Hepatic stellate cell (primary cell): ENCODE data around the gene SLC29A2.
A peak's percentile ranks its signal among the peaks of the same experiment; 100 is the strongest.

Experiments used
- DNase-seq: peaks from one replicate; pipeline ENCODE4 v3.0.0; 2011; ENCODE audit warnings: low spot score

The SLC29A2 gene

DNA sequence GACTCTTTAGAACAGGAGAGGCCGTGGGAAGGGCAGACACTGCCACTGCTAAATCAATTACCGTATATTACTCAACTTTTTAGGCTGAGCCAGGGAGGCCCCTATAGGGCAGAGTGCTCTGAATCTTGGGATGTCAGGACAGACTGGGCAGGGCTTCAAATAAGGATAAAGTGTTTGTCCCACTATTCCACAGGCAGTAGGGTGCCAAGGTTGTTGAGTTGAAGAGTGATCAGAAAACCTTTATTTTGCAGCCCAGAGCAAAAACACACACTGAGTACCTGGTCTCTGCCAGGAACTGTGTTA lies 22.5 kb downstream of the SLC29A2 start:
- no peak for DNase-seq

DNA sequence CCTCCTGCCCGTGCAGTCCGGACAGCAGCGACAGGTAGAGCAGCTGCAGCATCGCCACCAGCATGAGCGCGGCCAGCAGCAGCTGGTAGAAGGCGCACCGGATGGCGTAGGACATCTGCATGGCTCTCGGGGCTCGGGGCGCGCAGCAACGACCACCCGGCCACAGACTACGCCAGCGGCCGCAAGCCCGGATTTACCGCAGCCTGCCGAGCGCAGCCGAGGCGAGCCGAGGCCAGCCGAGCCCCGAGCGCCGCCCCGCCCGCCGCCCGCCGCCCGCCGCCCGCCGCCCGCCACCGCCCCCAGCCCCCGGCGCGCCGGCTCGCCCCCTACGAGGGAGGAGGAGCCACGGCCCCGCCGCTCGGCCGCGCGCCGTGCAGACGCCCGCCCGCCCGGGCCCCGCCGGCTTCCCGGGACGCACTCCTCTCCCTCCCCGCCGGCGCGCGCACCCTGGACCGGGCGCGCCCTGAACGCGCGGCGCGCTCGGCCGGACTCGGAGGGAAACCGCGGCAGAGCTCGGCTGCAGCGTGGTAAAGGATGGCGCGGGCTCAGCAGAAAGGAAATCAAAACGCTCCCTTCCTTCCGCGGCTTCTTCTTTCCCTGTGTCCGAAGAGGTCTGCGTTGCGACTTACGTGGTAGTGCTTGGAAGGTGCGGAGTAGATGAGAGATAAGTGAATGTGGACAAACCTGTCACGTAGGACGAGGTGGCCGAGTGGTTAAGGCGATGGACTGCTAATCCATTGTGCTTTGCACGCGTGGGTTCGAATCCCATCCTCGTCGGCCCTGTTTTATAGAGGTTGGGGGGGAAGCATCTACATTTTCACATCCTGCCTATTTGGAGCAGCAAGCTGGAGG lies 23.9 kb downstream of the SLC29A2 start, which contains the start of gene B4GAT1:
B4GAT1 (minus strand) TSS at position 205 of the 852 bp plus-strand sequence; CDS start at position 121, 84 bp downstream.
- DNase-seq, result peak; percentile 83

GRCh38 chr11:66346476-66347424 lies 24.8 kb downstream of the SLC29A2 start:
- DNase-seq, result no peak

- DNase-seq, result no peak
These were observed 26.3 kb downstream of the SLC29A2 start for GRCh38 chr11:66345316-66345649.

- peak; percentile 96 for DNase-seq
These were observed 26.8 kb downstream of the SLC29A2 start, which contains the start of gene BRMS1 for GRCh38 chr11:66344550-66345315. Gene BRMS1 (minus strand): TSS chr11:66345104. CDS start chr11:66342234, 2,870 bp downstream.

- DNase-seq, result no peak
These were observed 28.4 kb downstream of the SLC29A2 start for GRCh38 chr11:66343176-66343575.

- DNase-seq, result no peak
These were observed 29.9 kb downstream of the SLC29A2 start for GRCh38 chr11:66341502-66342126.

DNA sequence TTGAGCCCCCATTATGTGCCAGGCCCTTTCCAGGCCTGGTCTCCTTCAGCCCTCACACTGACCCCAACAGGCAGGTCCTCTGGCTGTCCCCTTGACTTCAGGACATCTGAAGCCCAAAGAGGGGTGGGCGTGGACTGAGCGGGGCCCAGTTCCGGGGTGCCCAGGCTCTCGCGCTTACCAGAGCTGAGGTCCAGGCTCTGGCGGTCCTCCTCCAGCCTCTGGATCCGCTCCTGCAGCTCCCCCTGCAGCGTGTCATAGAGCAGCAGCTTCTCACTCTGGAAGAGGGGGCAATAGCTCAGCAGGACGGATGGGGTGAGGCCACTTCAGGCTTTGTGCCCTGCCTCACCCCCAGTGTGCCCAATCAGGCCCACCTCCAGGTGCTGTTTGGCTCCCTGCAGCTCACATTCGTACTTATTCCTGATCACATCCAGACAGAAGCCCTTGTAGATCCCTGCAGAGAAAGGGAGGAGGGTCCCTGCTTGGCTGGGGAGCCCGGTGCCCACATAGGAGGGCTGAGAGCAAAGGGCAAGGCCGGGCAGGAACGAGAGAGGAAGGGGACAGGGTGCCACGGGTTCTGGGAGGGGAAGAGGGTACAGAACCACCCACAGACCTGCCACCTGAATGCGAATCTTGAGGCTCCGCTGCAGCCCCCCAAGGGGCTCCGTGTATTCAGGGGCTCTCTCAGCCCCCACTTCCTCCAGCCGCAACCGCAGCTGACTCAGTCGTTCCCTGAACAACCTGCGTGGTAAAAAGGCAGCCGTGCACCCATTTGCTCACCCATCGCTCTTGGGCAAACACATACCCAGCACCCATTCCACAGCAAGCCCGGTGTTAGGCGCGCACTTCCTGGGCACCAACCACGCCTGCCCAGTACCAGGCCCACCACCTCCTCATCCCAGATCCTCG lies 30.7 kb downstream of the SLC29A2 start:
- no peak for DNase-seq

- no peak for DNase-seq
These were observed 31.7 kb downstream of the SLC29A2 start for GRCh38 chr11:66339686-66340483.

DNA sequence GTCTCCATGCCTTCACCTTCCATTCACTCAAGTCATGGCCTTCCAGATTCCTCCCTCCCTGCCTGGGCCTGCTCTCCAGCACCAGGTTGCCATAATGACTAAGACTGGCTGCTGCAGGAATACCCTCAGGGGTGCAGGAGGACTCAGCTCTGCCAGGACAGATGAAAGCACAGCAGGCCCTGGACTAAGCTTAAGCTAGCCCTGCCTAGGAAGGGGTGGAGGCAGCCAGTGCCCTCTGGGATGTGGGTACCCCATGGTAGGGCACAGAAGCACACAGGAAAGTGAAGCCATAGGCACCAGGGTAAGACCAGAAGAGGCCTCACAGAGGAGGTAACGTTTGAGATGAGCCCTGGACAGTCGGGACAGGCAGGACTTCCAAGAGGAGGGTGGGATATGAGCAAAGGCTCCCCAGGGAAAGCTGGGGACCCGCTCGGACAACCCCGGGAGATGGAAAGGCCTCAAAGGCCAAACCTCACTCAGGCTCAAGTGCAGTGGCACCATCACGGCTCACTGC lies 32.3 kb downstream of the SLC29A2 start:
- no peak for DNase-seq

DNA sequence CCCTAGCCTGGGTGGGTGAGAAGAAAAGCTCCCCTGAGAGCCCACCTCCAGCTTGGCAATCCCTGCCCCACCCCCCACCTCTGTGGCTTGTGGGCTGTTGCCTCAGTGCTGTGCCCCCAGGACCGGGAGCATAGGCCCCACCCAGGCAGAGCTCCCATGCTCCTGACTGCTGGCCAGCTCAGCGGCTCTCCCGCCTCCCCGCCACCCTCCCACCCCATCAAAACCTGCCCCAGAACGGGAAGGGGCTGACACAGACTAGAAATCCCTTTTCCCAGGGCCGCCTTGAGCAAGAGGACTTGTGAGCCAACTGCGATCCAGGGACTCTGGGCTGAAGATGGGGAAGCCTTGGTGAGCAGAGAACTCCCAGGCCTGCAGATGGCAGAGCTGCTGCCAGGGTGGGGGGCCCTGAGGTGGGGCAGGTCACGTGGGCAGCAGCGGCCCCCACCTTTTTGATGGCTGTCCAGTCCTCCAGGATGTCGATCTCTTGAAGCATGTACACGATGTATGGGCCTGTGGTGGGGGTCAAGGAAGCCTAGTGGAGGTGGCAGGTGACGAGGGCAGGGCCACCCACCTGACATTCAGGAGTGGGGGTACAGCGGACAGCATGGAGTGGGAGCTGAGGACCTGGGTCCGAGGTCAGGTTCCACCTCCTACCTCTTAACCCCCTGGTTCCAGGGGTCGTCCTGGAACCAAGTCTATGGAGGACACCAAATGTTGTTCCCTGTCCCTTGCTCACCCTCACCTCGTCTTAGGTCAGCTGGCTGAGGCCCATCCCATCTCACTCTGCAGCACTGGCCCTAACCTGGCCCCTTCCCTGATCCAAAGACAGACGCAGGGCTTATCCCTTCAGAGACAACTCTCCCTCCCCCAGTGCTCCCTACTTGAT lies 33.0 kb downstream of the SLC29A2 start:
- no peak for DNase-seq

DNA sequence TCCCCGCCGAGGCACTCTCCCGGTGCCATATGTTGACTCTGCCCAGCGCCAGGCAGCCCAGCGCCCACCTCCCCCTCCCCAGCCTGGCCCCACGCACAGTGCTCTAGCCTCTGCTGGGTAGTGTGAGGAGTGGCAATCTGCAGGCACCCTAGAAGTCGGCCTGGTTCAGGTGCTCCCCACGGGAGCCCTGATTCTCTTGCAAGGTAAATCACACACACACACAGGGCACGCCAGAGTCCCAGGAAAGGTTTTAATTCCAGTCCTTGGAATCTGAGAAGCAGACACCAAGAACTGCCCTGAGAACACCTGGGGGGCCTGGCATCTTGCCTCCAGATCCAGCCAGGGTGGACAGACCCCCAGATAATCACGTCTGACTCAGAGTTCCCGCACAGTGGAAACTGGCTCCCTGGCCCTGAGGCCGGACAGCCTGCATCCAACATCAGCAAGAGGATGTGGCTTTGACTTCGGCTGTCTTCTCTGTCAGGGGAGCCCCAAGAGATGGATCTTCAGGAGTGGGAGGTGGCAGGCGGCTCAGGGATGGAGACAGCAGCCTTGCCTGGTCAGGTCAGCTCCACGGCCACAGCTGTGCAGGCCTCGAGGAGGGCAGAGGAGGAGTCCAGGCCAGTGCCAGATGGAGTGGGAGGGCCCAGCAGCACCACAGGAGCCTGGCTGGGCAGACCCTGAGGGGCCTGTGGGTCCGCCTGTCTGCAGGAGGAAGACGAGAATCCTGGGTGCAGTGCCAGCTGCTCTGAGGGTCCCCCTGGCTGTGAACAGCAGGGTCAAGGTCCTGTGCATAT lies 34.3 kb downstream of the SLC29A2 start:
- no peak for DNase-seq

- DNase-seq, result peak; percentile 100
These were observed 35.1 kb downstream of the SLC29A2 start, which contains the start of gene RIN1 for GRCh38 chr11:66336234-66337102. Gene RIN1 (minus strand): TSS chr11:66336434. CDS start chr11:66336402, 32 bp downstream.

- peak; percentile 75 for DNase-seq
These were observed 35.9 kb downstream of the SLC29A2 start for GRCh38 chr11:66335531-66336233.

- no peak for DNase-seq
These were observed 36.7 kb downstream of the SLC29A2 start for GRCh38 chr11:66334605-66335442.
